Thoracic aorta (tissue), 2 donors: Measurements from ENCODE around the gene RAP1GAP2. TPM values are rescaled to one million over a fixed set of nuclear protein-coding genes. Genes with fewer than 3 reads are reported as not detected.

Experiments
- ATAC-seq: fragments of 150-250 bp; one replicate; pipeline ENCODE4 v1.8.0; 2017; ENCODE audit warnings: low read depth; ENCODE audit not compliant: insufficient number of reproducible peaks, low FRiP score
- DNase-seq: peaks from one replicate; pipeline ENCODE4 v3.0.0-alpha.2; 2020; ENCODE audit warnings: low spot score
- H3K27ac ChIP-seq, 2 donors: fragments of 200-600 bp; sonication (generic); 1 replicate in 1 of 2; 2 replicates in 1 of 2; pipeline ENCODE4 v1.5.1; 2016; ENCODE audit warnings: mild to moderate bottlenecking in 2 of 2, moderate library complexity in 2 of 2
- H3K27me3 ChIP-seq: fragments of 200-600 bp; sonication (generic); replicated peaks from 2 replicates; pipeline ENCODE4 v1.6.0; 2016; ENCODE audit warnings: mild to moderate bottlenecking; ENCODE audit not compliant: insufficient read depth
- H3K36me3 ChIP-seq: fragments of 200-600 bp; sonication (generic); one replicate; pipeline ENCODE4 v1.5.1; 2016
- H3K4me1 ChIP-seq, 2 donors: fragments of 200-600 bp; sonication (generic); 1 replicate in 1 of 2; 2 replicates in 1 of 2; pipeline versions ENCODE4 v1.5.1 to v1.6.0; 2016; ENCODE audit warnings: low read depth in 2 of 2, mild to moderate bottlenecking in 1 of 2; ENCODE audit not compliant: control insufficient read depth in 1 of 2
- H3K4me3 ChIP-seq: fragments of 200-600 bp; sonication (generic); 2 replicates; pipeline ENCODE4 v1.5.1; 2016; ENCODE audit warnings: mild to moderate bottlenecking
- H3K9me3 ChIP-seq: fragments of 200-600 bp; sonication (generic); 2 replicates; pipeline ENCODE4 v1.5.1; 2016
- total RNA-seq, 2 donors: library from RNA; depleted of rRNA; stranded (reverse); fragments of >200 nt; gene quantifications; one replicate each; pipeline versions ENCODE4 v1.1.0 to v1.2.3, GENCODE V29; 2016
- TF ChIP-seq, protein P1 (sequence below): fragments of 200-600 bp; sonication (generic); IDR thresholded peaks from one replicate; pipeline ENCODE4 v1.5.1; 2019; ENCODE audit warnings: antibody characterized with exemption

Gene RAP1GAP2
- total RNA-seq, 2 donors from 2014 or later: 10.0 to 12.4 TPM

- no peak for DNase-seq
These were observed 153.3 kb downstream of the RAP1GAP2 start for GRCh38 chr17:2949469-2950044.

GRCh38 chr17:2950846-2951245 is 154.6 kb downstream of the RAP1GAP2 start:
- H3K27ac ChIP-seq: no peak overlapping the region
- TF ChIP-seq, protein P1, sequence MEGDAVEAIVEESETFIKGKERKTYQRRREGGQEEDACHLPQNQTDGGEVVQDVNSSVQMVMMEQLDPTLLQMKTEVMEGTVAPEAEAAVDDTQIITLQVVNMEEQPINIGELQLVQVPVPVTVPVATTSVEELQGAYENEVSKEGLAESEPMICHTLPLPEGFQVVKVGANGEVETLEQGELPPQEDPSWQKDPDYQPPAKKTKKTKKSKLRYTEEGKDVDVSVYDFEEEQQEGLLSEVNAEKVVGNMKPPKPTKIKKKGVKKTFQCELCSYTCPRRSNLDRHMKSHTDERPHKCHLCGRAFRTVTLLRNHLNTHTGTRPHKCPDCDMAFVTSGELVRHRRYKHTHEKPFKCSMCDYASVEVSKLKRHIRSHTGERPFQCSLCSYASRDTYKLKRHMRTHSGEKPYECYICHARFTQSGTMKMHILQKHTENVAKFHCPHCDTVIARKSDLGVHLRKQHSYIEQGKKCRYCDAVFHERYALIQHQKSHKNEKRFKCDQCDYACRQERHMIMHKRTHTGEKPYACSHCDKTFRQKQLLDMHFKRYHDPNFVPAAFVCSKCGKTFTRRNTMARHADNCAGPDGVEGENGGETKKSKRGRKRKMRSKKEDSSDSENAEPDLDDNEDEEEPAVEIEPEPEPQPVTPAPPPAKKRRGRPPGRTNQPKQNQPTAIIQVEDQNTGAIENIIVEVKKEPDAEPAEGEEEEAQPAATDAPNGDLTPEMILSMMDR: no peak
- ATAC-seq (no peak), DNase-seq (no peak)
- H3K36me3 ChIP-seq: no peaks in the 10 kb centered on the region
- no peaks in the 10 kb centered on the region for H3K4me1 ChIP-seq
- H3K4me3 ChIP-seq: no peak overlapping the region
- no peaks in the 10 kb centered on the region for H3K9me3 ChIP-seq
- H3K27me3 ChIP-seq: no peaks in the 10 kb centered on the region

More at GRCh38 chr17:2949469-2950044, 153.3 kb downstream of the RAP1GAP2 start:
- H3K9me3 ChIP-seq: no peaks in the 10 kb centered on the region
- no peak overlapping the region for H3K27ac ChIP-seq
- no peaks in the 10 kb centered on the region for H3K36me3 ChIP-seq
- no peak overlapping the region for H3K4me3 ChIP-seq
- ATAC-seq: no peak
- H3K4me1 ChIP-seq: no peaks in the 10 kb centered on the region
- TF ChIP-seq, protein P1: no peak
- no peaks in the 10 kb centered on the region for H3K27me3 ChIP-seq

GRCh38 chr17:2952174-2952845 is 156.1 kb downstream of the RAP1GAP2 start:
- H3K9me3 ChIP-seq: no peaks in the 10 kb centered on the region
- DNase-seq (no peak), ATAC-seq (no peak)
- TF ChIP-seq, protein P1: no peak
- no peak overlapping the region for H3K4me3 ChIP-seq
- no peaks in the 10 kb centered on the region for H3K4me1 ChIP-seq
- no peak overlapping the region for H3K27ac ChIP-seq
- H3K27me3 ChIP-seq: no peaks in the 10 kb centered on the region
- no peaks in the 10 kb centered on the region for H3K36me3 ChIP-seq

DNA sequence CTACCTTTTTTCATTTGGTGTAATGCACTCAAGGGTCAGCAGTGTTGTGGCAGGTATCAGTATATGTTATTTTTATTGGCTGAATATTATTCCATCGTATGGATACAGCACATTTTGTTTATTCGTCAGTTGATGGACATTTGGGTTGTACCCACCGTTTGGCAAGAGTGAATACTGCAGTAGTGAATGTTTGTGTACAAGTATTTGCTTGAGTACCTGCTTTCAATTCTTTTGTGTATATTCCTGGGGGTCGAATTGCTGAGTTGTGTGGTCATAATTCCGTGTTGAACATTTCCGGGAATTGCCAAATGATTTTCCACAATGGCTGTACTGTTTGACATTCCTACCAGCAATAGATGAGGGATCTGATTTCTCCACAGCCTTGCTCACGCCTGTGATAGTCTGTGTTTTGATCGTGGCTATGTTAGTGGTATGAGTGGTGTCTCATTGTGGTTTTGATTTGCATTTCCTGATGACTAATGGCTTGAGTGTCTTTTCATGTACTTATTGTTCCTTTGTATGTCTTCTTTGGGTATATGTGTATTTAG is 158.7 kb downstream of the RAP1GAP2 start:
- H3K36me3 ChIP-seq: no peaks in the 10 kb centered on the region
- H3K4me1 ChIP-seq: no peaks in the 10 kb centered on the region
- DNase-seq: no peak
- no peaks in the 10 kb centered on the region for H3K27me3 ChIP-seq
- ATAC-seq: no peak
- H3K4me3 ChIP-seq: no peak overlapping the region
- H3K9me3 ChIP-seq: no peaks in the 10 kb centered on the region
- TF ChIP-seq, protein P1: no peak
- H3K27ac ChIP-seq: no peak overlapping the region

GRCh38 chr17:2955931-2956582 is 159.8 kb downstream of the RAP1GAP2 start:
- no peak overlapping the region for H3K27ac ChIP-seq
- no peak for ATAC-seq
- H3K36me3 ChIP-seq: no peaks in the 10 kb centered on the region
- no peak overlapping the region for H3K4me3 ChIP-seq
- H3K9me3 ChIP-seq: no peaks in the 10 kb centered on the region
- H3K27me3 ChIP-seq: no peaks in the 10 kb centered on the region
- TF ChIP-seq, protein P1: no peak
- no peaks in the 10 kb centered on the region for H3K4me1 ChIP-seq
- DNase-seq: no peak
